HepG2 (cell line): ENCODE results near the gene KAT6B. TPM values are rescaled to one million over a fixed set of nuclear protein-coding genes. Genes with fewer than 3 reads are reported as not detected.

Experiments used
- DMAP1 ChIP-seq: IDR thresholded peaks from 2 replicates; pipeline ENCODE4 v1.6.1; 2016
- GABPA ChIP-seq, 2 experiments: IDR thresholded peaks; 2 replicates each; pipeline ENCODE4 v1.6.1; 2011 to 2016; ENCODE audit warnings: low read depth in 2 of 2, low read length in 1 of 2, missing biosample characterization in 1 of 2, missing genetic modification characterization in 1 of 2
- JUN ChIP-seq: sonication (generic); formaldehyde crosslinking; IDR thresholded peaks from 2 replicates; pipeline ENCODE4 v1.4.0; 2020; ENCODE audit warnings: mild to moderate bottlenecking, missing genetic modification reagents
- KDM2A ChIP-seq: sonication (generic); formaldehyde crosslinking; IDR thresholded peaks from 2 replicates; pipeline ENCODE4 v1.4.0; 2020; ENCODE audit warnings: low read depth, missing genetic modification reagents, borderline replicate concordance
- NCOA2 ChIP-seq: sonication (generic); formaldehyde crosslinking; IDR thresholded peaks from 2 replicates; pipeline ENCODE4 v1.8.0; 2022; ENCODE audit warnings: inconsistent platforms
- PAX8 ChIP-seq: sonication (generic); formaldehyde crosslinking; IDR thresholded peaks from 2 replicates; pipeline ENCODE4 v1.8.0; 2022; ENCODE audit warnings: mild to moderate bottlenecking, missing genetic modification reagents, borderline replicate concordance
- RFXAP ChIP-seq: sonication (generic); formaldehyde crosslinking; IDR thresholded peaks from 2 replicates; pipeline ENCODE4 v1.4.0; 2020; ENCODE audit warnings: missing genetic modification reagents, borderline replicate concordance
- SOX13 ChIP-seq, 3 experiments: fragments of 450-650 bp in 1 of 3; sonication (generic) in 1 of 3; formaldehyde crosslinking in 1 of 3; IDR thresholded peaks in 2 of 3; conservative IDR thresholded peaks in 1 of 3; 2 replicates each; pipeline versions ENCODE4 v1.5.0 to v1.6.1; 2016 to 2020; ENCODE audit warnings: antibody characterized with exemption in 1 of 3, mild to moderate bottlenecking in 1 of 3, missing compliant biosample characterization in 1 of 3, missing genetic modification reagents in 1 of 3, moderate library complexity in 1 of 3
- TARDBP ChIP-seq: sonication (generic); formaldehyde crosslinking; IDR thresholded peaks from 2 replicates; pipeline ENCODE4 v1.8.0; 2022; ENCODE audit warnings: mild to moderate bottlenecking, missing genetic modification reagents
- XBP1 ChIP-seq: sonication (generic); formaldehyde crosslinking; IDR thresholded peaks from 2 replicates; pipeline ENCODE4 v1.5.0; 2020; ENCODE audit warnings: missing genetic modification reagents
- ZFP37 ChIP-seq: sonication (generic); formaldehyde crosslinking; IDR thresholded peaks from 2 replicates; pipeline ENCODE4 v1.4.0; 2020; ENCODE audit warnings: missing genetic modification reagents, borderline replicate concordance
- ZFP41 ChIP-seq: sonication (generic); formaldehyde crosslinking; IDR thresholded peaks from 2 replicates; pipeline ENCODE4 v1.4.0; 2020; ENCODE audit warnings: mild to moderate bottlenecking, missing genetic modification reagents, borderline replicate concordance
- ZNF101 ChIP-seq: sonication (generic); formaldehyde crosslinking; IDR thresholded peaks from 2 replicates; pipeline ENCODE4 v1.4.0; 2020; ENCODE audit warnings: mild to moderate bottlenecking, low read depth, missing genetic modification reagents, borderline replicate concordance
- ZNF430 ChIP-seq: sonication (generic); formaldehyde crosslinking; IDR thresholded peaks from 2 replicates; pipeline ENCODE4 v1.9.0; 2021; ENCODE audit warnings: mild to moderate bottlenecking, missing genetic modification reagents
- ZNF552 ChIP-seq: sonication (generic); formaldehyde crosslinking; IDR thresholded peaks from 2 replicates; pipeline ENCODE4 v1.9.0; 2022; ENCODE audit warnings: missing genetic modification reagents, mild to moderate bottlenecking, borderline replicate concordance
- ZNF567 ChIP-seq: sonication (generic); formaldehyde crosslinking; IDR thresholded peaks from 2 replicates; pipeline ENCODE4 v1.8.1; 2023; ENCODE audit warnings: mild to moderate bottlenecking, missing genetic modification reagents, borderline replicate concordance
- ZNF615 ChIP-seq: sonication (generic); formaldehyde crosslinking; IDR thresholded peaks from 2 replicates; pipeline ENCODE4 v1.5.0; 2020; ENCODE audit warnings: mild to moderate bottlenecking, missing genetic modification reagents, borderline replicate concordance
- ZNF674 ChIP-seq: sonication (generic); formaldehyde crosslinking; IDR thresholded peaks from 2 replicates; pipeline ENCODE4 v1.5.0; 2020; ENCODE audit warnings: low read depth, mild to moderate bottlenecking, missing genetic modification reagents
- ZNF703 ChIP-seq: sonication (generic); formaldehyde crosslinking; IDR thresholded peaks from 2 replicates; pipeline ENCODE4 v1.5.1; 2020; ENCODE audit warnings: missing genetic modification reagents, mild to moderate bottlenecking, moderate library complexity, borderline replicate concordance
- ZNF780A ChIP-seq: sonication (generic); formaldehyde crosslinking; IDR thresholded peaks from 2 replicates; pipeline ENCODE4 v1.8.0; 2022; ENCODE audit warnings: mild to moderate bottlenecking, missing genetic modification reagents, moderate library complexity
- ZNF788 ChIP-seq: sonication (generic); formaldehyde crosslinking; IDR thresholded peaks from 2 replicates; pipeline ENCODE4 v1.5.0; 2020; ENCODE audit warnings: mild to moderate bottlenecking, missing genetic modification reagents, borderline replicate concordance
- ZSCAN20 ChIP-seq: sonication (generic); formaldehyde crosslinking; IDR thresholded peaks from 2 replicates; pipeline ENCODE4 v1.4.0; 2020; ENCODE audit warnings: missing genetic modification reagents, mild to moderate bottlenecking, borderline replicate concordance
- polyA plus RNA-seq, 8 experiments: library from polyadenylated mRNA; depleted of rRNA in 3 of 8; stranded (reverse) in 7 of 8; unstranded in 1 of 8; fragments of >200 nt; fragmentation: Illumina TruSeq in 4 of 8; extraction: Trizol in 4 of 8; gene quantifications; 2 replicates each; pipeline versions ENCODE4 v1.2.1 to v1.2.3, GENCODE V29; 2011 to 2016; ENCODE audit warnings: low read depth in 4 of 8, missing spikeins in 1 of 8, mixed read lengths in 1 of 8; ENCODE audit not compliant: insufficient read depth in 1 of 8
- total RNA-seq, 5 experiments: library from RNA; depleted of rRNA; stranded (reverse); fragments of >200 nt; fragmentation: Illumina TruSeq; extraction: Trizol; gene quantifications; 2 replicates each; pipeline ENCODE4 v1.2.3, GENCODE V29; 2016; ENCODE audit warnings: low read depth in 1 of 5
- TF ChIP-seq, protein P1 (sequence below): sonication (generic); formaldehyde crosslinking; IDR thresholded peaks from 2 replicates; pipeline ENCODE4 v1.9.0; 2021; ENCODE audit warnings: mild to moderate bottlenecking, missing genetic modification reagents

Gene KAT6B
- total and polyA plus RNA-seq, 2 of the 13 experiments (the other 11 are each of a cell fraction or from before 2014, with no cell fraction given) = 3.0 to 9.5 TPM

- TF ChIP-seq SOX13 (IDR thresholded peaks at IDR 0.05) = no peak
- TF ChIP-seq SOX13 (CRISPR knock-in tag; conservative IDR thresholded peaks at IDR 0.05 in 1 of 2, IDR thresholded peaks at IDR 0.05 in 1 of 2) = 0 out of 4 replicates have a peak, but pooled peaks of 1 of the 2 experiments have one; percentile 14
- peak; percentile 46; the same call in 1 of the 2 replicates for TF ChIP-seq ZNF788 (CRISPR knock-in tag)
- peak; percentile 80 for TF ChIP-seq DMAP1 (CRISPR knock-in tag)
- TF ChIP-seq, protein P1, sequence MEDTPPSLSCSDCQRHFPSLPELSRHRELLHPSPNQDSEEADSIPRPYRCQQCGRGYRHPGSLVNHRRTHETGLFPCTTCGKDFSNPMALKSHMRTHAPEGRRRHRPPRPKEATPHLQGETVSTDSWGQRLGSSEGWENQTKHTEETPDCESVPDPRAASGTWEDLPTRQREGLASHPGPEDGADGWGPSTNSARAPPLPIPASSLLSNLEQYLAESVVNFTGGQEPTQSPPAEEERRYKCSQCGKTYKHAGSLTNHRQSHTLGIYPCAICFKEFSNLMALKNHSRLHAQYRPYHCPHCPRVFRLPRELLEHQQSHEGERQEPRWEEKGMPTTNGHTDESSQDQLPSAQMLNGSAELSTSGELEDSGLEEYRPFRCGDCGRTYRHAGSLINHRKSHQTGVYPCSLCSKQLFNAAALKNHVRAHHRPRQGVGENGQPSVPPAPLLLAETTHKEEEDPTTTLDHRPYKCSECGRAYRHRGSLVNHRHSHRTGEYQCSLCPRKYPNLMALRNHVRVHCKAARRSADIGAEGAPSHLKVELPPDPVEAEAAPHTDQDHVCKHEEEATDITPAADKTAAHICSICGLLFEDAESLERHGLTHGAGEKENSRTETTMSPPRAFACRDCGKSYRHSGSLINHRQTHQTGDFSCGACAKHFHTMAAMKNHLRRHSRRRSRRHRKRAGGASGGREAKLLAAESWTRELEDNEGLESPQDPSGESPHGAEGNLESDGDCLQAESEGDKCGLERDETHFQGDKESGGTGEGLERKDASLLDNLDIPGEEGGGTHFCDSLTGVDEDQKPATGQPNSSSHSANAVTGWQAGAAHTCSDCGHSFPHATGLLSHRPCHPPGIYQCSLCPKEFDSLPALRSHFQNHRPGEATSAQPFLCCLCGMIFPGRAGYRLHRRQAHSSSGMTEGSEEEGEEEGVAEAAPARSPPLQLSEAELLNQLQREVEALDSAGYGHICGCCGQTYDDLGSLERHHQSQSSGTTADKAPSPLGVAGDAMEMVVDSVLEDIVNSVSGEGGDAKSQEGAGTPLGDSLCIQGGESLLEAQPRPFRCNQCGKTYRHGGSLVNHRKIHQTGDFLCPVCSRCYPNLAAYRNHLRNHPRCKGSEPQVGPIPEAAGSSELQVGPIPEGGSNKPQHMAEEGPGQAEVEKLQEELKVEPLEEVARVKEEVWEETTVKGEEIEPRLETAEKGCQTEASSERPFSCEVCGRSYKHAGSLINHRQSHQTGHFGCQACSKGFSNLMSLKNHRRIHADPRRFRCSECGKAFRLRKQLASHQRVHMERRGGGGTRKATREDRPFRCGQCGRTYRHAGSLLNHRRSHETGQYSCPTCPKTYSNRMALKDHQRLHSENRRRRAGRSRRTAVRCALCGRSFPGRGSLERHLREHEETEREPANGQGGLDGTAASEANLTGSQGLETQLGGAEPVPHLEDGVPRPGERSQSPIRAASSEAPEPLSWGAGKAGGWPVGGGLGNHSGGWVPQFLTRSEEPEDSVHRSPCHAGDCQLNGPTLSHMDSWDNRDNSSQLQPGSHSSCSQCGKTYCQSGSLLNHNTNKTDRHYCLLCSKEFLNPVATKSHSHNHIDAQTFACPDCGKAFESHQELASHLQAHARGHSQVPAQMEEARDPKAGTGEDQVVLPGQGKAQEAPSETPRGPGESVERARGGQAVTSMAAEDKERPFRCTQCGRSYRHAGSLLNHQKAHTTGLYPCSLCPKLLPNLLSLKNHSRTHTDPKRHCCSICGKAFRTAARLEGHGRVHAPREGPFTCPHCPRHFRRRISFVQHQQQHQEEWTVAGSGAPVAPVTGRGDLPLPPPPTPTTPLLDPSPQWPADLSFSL (CRISPR knock-in tag) = no peak
- no peak for TF ChIP-seq ZNF780A
- no peak for TF ChIP-seq JUN (CRISPR knock-in tag)
- no peak for TF ChIP-seq ZNF552 (CRISPR knock-in tag)
- no peak for TF ChIP-seq PAX8 (CRISPR knock-in tag)
- TF ChIP-seq ZFP37 (CRISPR knock-in tag) = no peak
- no peak for TF ChIP-seq ZNF615
- no peak for TF ChIP-seq ZNF674 (CRISPR knock-in tag)
- no peak for TF ChIP-seq ZNF567 (CRISPR knock-in tag)
- TF ChIP-seq KDM2A (CRISPR knock-in tag) = no peak
- no peak for TF ChIP-seq ZNF430 (CRISPR knock-in tag)
- TF ChIP-seq GABPA (IDR thresholded peaks at IDR 0.05; ENCODE audit: low read depth, low read length) = peak; percentile 62
- peak; percentile 87 for TF ChIP-seq GABPA (CRISPR knock-in tag; IDR thresholded peaks at IDR 0.05; ENCODE audit: low read depth)
- TF ChIP-seq XBP1 = no peak
- no peak for TF ChIP-seq ZNF101 (CRISPR knock-in tag)
- TF ChIP-seq ZNF703 (CRISPR knock-in tag) = no peak
- no peak for TF ChIP-seq RFXAP (CRISPR knock-in tag)
- TF ChIP-seq ZSCAN20 = no peak
- TF ChIP-seq TARDBP = 0 out of 2 replicates have a peak, but pooled peaks have one; percentile 17
- TF ChIP-seq ZFP41 (CRISPR knock-in tag) = no peak
- TF ChIP-seq NCOA2 (CRISPR knock-in tag) = no peak
Observed at GRCh38 chr10:74826142-74827044, at the start of gene KAT6B (continued).
